Loucy (cell line): ENCODE measurements around the gene GALT.

Experiments used
- CTCF ChIP-seq: fragments of 200-600 bp; sonication (generic); conservative IDR thresholded peaks from 2 replicates; pipeline ENCODE4 v1.5.1; 2014; ENCODE audit warnings: mild to moderate bottlenecking, antibody characterized with exemption, low read length
- EZH2phosphoT487 ChIP-seq: fragments of 200-600 bp; IDR thresholded peaks from 2 replicates; pipeline ENCODE4 v1.6.1; 2018; ENCODE audit warnings: antibody characterized with exemption, mild to moderate bottlenecking, moderate library complexity, borderline replicate concordance

- no peak for TF ChIP-seq CTCF
- no peak for TF ChIP-seq EZH2phosphoT487
These were observed 4.8 kb downstream of the GALT start for GRCh38 chr9:34651321-34651720.
